NCI-H446 (cell line): ENCODE data around the gene DNM1L.

Experiments used
- DNase-seq, 2 experiments: peaks; one replicate each; lab custom pipeline; 2025; lab: John Stamatoyannopoulos, UW

The DNM1L gene

DNA sequence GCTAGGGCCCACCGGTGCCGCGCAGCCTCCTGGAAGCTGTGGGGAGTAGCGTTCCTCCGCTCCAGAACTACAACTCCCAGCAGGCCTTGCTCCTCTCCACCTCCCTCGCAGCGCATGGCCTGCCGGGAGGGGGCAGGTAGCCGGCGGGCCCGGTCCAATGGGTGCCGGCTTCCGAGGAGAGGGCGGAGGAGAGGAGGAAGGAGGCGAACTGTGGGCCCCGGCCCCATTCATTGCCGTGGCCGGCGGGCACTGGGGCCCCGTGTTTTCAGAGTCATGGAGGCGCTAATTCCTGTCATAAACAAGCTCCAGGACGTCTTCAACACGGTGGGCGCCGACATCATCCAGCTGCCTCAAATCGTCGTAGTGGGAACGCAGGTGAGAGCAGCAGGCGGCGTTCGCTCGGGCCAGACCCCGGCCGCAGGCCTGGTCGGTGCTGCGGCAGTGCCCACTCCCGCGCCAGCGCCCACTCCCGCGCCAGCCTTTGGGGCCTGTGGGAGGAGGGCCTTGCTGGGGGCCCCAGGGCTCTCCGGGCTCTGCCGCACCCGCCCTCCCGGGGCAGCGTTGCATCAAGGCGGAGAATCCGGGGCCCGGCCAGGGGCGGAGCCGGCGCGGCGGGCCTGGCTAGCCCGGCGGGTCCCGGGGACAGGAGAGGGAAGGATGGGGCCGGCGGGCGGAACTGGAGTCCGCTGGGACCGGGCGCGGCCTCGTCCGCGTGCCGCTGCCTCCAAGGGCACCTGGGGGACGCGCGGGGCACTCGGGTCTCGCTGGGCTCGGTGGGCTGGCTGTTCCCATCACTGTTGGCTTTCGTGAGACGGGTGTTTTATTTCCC, at the start of gene DNM1L:
DNM1L (plus strand) TSS at position 211 of the 829 bp plus-strand sequence; CDS start at position 274, 63 bp downstream.
- DNase-seq = peak; percentile 87 to 94

DNA sequence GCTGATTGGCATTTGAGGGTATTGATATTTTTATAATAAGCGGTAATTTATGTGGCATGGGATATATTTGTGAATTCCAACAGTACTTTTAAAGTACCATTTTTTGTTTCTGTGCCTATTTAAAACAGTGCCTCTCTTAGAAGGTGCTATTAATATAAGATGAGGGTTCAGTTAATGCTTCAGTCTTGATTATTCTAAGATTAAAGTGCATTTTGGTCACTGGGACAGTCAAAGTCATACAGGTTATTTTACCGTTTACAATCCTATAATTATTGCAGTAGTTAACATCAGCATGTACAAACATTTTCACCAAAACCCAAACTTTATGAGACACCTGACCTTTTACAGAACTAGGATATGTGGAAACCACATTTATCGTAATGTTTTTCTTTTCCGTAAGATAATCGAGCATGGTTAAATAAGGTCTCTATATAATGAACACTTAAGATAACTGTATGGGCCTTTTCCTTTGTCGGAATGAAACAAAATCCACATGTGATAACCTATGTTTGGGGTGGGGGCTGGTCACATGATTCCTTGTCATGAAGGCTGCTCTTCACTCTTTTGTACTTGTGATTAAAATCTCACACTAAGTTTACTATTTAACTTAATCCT, 37.7 kb upstream of the DNM1L start:
- DNase-seq = no peak

DNA sequence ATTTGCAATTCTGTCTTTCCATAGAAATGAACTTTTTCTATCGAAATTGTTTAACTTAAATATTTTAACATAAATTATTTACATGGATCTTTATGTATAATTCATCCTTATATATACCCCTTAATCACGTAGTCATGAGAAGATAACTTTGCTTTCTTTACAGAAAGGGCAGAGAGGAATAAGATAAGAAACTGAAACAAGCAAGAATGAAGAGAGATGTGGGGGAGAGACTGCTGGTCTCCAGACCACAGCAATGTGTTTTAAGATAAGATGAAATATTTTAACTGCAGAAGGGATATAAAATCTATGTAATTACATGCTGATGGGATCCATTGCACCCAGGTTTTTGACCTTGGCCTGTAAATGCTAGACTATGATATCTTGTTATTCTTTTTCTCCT, 34.7 kb upstream of the DNM1L start:
- no peak for DNase-seq

GRCh38 chr12:32647275-32647674, 31.8 kb upstream of the DNM1L start:
- DNase-seq = no peak

DNA sequence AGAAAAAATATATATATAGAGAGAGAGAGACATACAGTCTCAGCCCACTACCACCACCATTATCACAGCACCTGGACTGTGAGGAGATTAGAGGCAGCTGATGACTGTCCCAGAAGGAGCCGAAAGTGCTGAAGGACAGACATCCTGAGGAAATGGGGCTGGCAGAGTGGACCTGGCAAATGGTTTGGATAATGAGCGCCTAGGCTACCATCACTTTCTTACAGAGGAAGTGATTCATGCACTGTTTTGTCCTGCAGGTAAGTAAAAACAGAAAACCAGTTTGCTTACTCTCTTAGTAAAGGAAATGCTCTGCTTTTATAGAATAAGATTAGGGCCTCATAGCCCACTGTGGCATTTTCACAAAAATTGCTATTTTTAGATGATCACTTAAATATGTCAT, 28.6 kb upstream of the DNM1L start:
- no peak for DNase-seq

GRCh38 chr12:32651151-32651955, 27.7 kb upstream of the DNM1L start:
- no peak for DNase-seq

DNA sequence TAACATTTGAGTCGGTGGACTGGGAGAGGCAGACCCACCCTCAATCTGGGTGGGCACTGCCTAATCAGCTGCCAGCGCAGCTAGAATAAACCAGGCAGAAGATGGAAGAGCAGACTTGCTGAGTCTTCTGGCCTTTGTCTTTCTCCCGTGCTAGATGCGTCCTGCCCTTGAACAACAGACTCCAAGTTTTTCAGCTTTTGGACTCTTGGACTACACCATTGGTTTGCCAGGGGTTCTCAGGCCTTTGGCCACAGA, 27.2 kb upstream of the DNM1L start:
- DNase-seq = no peak

DNA sequence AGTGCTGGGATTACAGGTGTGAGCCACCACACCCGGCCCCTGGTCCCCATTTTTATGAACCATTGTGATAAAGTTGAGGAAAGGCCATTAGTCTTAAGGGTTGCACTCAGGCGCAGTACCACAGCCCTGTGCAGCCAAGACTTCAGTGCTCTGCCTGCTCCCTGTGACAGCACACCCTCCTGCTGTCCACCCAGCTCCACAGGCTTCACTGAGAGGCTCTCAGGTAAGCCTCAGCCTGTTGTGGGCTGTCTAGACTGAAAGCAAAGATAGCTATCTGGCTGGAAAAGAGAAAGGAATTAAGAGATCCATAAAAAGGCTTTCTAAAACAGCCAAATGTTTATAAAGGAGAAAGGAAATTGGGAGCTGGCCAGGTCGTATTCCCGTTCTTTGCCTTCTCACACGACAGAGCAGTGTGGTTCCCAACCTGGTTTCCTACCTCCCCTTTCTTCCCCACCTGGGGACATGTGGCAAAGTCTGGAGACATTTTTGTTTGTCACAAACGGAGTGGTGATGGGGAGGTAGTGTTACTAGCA, 19.1 kb upstream of the DNM1L start:
- no peak for DNase-seq

- DNase-seq = no peak
Observed at GRCh38 chr12:32661706-32662105, 17.4 kb upstream of the DNM1L start.

GRCh38 chr12:32662665-32663064, 16.4 kb upstream of the DNM1L start:
- DNase-seq = no peak

DNA sequence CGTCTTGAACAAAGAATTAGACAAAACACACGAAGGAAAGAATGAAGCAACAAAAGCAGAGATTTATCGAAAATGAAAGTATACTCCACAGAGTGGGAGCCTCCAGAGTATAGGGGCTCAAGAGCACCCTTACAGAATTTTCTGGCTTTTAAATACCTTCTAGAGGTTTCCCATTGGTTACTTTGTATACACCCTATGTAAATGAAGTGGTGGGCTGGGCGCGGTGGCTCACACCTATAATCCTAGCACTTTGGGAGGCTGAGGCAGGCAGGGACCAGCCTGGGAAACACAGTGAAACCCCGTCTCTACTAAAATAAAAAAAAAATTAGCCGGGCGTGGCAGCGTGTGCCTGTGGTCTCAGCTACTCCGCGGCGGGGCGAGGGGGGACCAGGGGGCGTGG, 13.1 kb upstream of the DNM1L start:
- no peak for DNase-seq

GRCh38 chr12:32669584-32669983, 9.5 kb upstream of the DNM1L start:
- DNase-seq = no peak

- DNase-seq = peak; percentile 70 to 85
Observed at GRCh38 chr12:32671930-32672780, 6.9 kb upstream of the DNM1L start.

DNA sequence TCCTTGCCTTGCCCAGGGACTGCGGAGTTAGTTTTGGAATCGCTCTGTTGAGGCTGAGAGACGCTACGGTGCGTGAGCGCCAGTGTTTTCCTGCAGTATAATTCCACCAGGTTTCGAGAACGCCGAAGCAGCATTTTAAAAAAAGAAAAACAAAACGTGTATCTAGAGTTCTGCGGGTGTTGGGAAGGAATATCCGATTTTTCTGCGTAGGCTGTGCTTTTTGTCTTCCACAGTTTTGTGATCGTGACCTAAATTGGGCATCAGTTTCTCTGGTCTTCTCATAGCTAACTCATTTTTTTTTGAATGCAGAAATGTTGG, 778 bp downstream of the DNM1L start:
- peak in 1 of 2 experiments; percentile 51 for DNase-seq

DNA sequence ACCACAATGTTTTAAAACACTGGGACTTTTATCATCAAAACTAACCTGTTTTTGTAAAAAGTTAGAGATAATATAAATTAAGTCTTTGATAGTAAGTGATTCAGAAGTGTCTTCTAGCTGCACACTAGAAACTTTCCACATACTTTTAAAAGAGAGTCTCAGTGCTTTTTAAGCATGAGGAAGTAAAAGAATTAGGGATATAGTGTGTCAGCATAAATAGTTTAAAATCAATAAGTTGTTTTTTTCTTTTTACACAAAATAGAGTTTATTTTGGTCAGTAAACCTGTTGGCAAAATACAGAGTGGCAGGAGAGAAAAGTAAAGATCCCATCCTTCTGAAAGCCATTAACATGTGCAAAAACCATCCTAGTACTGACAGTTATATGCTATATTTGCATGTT, 1.7 kb downstream of the DNM1L start:
- DNase-seq = no peak

GRCh38 chr12:32681272-32681671, 2.2 kb downstream of the DNM1L start:
- DNase-seq = no peak

- DNase-seq = no peak
Observed at GRCh38 chr12:32686340-32686739, 7.2 kb downstream of the DNM1L start.

- DNase-seq = no peak
Observed at GRCh38 chr12:32688786-32689185, 9.7 kb downstream of the DNM1L start.

DNA sequence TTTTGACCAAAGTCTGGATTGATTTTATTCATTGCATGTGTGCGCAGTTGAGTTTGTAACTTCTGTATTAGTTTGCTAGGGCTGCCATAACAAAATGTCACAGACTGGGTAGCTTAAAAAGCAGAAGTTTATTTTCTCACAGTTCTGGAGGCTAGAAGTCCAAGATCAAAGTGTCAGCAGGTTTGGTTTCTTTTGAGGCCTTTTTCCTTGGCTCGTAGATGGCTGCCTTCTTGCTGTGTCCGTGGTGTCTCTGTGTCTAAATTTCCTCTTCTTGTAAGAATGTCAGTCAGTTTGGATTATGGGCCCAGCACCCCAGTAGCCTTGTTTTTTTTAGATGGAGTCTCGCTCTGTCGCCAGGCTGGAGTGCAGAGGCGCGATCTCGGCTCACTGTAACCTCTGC, 11.8 kb downstream of the DNM1L start:
- no peak for DNase-seq

- no peak for DNase-seq
Observed at GRCh38 chr12:32692358-32692757, 13.3 kb downstream of the DNM1L start.

DNA sequence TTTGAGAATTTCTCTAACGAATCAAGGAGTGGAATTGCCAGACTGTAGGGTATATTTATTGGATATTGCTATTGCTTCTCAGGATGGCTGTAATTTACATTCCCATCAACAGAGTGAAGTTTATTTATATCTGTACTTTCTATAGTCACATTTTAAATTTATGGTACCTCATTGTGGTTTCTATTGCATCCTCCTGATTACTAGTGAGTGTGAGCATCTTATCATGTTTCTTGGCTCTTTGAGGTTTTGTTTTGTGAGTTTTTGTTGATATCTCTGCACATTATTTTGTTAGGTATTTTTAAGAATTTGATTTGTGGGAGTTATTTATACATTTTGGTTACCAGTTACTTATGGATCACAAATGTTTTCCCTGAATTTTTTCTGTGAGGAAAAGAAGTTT, 13.9 kb downstream of the DNM1L start:
- no peak for DNase-seq

- DNase-seq = no peak
Observed at GRCh38 chr12:32695787-32696186, 16.7 kb downstream of the DNM1L start.
